ENCODE measurements around the gene GPR137. TPM values are rescaled to one million over a fixed set of nuclear protein-coding genes. Genes with fewer than 3 reads are reported as not detected.

Gene GPR137
- total RNA-seq, 1 experiment from 2014 or later = 51.8 TPM

- CTCF ChIA-PET = interaction anchor here (0.7 to 5.6 kb wide), 31 partner anchors 7 to 369 kb away, joined by 3 to 151 read pairs (median 7); partner anchors contain the start of genes BAD, FERMT3, GPR137 and KCNK4
- no peak overlapping the region; the same call in 1 of the 2 replicates for H3K27ac Mint-ChIP-seq
- peaks cover 3% of the 10 kb centered on the region for H3K36me3 Mint-ChIP-seq
- POLR2A ChIA-PET = interaction anchor here (1.0 to 2.6 kb wide), 5 partner anchors 14 to 71 kb away, joined by 3 to 25 read pairs (median 6); partner anchors contain the start of genes PRDX5 and TRMT112
- peaks cover 16% of the 10 kb centered on the region for H3K4me1 Mint-ChIP-seq
- ATAC-seq (no peak), DNase-seq (ENCODE audit: low spot score) (no peak)
- H3K9me3 Mint-ChIP-seq = no peaks in the 10 kb centered on the region
- H3K4me3 Mint-ChIP-seq = no peak overlapping the region
- H3K27me3 Mint-ChIP-seq (ENCODE audit: low read depth) = peaks cover 37% of the 10 kb centered on the region
- TF ChIP-seq CBFB (CRISPR knock-in tag; IDR thresholded peaks at IDR 0.05; ENCODE audit: low read depth) (no peak), CDX4 (CRISPR knock-in tag; IDR thresholded peaks at IDR 0.05; ENCODE audit: borderline replicate concordance) (no peak), TEAD1 (CRISPR knock-in tag; IDR thresholded peaks at IDR 0.05) (no peak), FOXP4 (CRISPR knock-in tag; IDR thresholded peaks at IDR 0.05) (no peak), E2F4 (CRISPR knock-in tag; IDR thresholded peaks at IDR 0.05; ENCODE audit: borderline replicate concordance, low read depth) (no peak), GTF2I (CRISPR knock-in tag; conservative IDR thresholded peaks at IDR 0.05) (no peak)
These were observed 17.7 kb downstream of the GPR137 start for GRCh38 chr11:64303109-64304031.

- ChIA-PET POLR2A (interaction anchor here (0.9 to 2.6 kb wide), 8 partner anchors 14 to 72 kb away, joined by 3 to 25 read pairs (median 4); partner anchors contain the start of genes PRDX5 and TRMT112), CTCF (interaction anchor here (0.7 to 5.6 kb wide), 35 partner anchors 8 to 370 kb away, joined by 3 to 151 read pairs (median 7); partner anchors contain the start of genes BAD, FERMT3, FKBP2 and GPR137)
- TF ChIP-seq ZNF121 (CRISPR knock-in tag; IDR thresholded peaks at IDR 0.05) = no peak
- TF ChIP-seq TP53 (CRISPR knock-in tag; IDR thresholded peaks at IDR 0.05) = no peak
- no peak for TF ChIP-seq PRRX2 (CRISPR knock-in tag; IDR thresholded peaks at IDR 0.05)
- TF ChIP-seq ATF6 (CRISPR knock-in tag; IDR thresholded peaks at IDR 0.05) = no peak
- TF ChIP-seq JAZF1 (CRISPR knock-in tag; IDR thresholded peaks at IDR 0.05) = no peak
- no peak for TF ChIP-seq ZNF512 (CRISPR knock-in tag; IDR thresholded peaks at IDR 0.05; ENCODE audit: borderline replicate concordance)
- TF ChIP-seq AFF4 (CRISPR knock-in tag; IDR thresholded peaks at IDR 0.05; ENCODE audit: borderline replicate concordance) = no peak
- TF ChIP-seq ESRRA (CRISPR knock-in tag; IDR thresholded peaks at IDR 0.05; ENCODE audit: borderline replicate concordance) = no peak
- no peak for TF ChIP-seq ZNF416 (CRISPR knock-in tag; IDR thresholded peaks at IDR 0.05)
- no peak for TF ChIP-seq PREB (CRISPR knock-in tag; IDR thresholded peaks at IDR 0.05; ENCODE audit: borderline replicate concordance)
- ATAC-seq (no peak), DNase-seq (ENCODE audit: low spot score) (no peak)
- Mint-ChIP-seq H3K4me3 (peak overlapping the region; percentile 91), H3K27ac (peak overlapping the region; percentile 100), H3K4me1 (peaks cover 16% of the 10 kb centered on the region), H3K9me3 (no peaks in the 10 kb centered on the region), H3K27me3 (ENCODE audit: low read depth) (peaks cover 31% of the 10 kb centered on the region), H3K36me3 (peaks cover 3% of the 10 kb centered on the region)
These were observed 18.3 kb downstream of the GPR137 start for GRCh38 chr11:64304032-64304315.
